Activated CD4-positive, alpha-beta T cell treated with anti-CD3 and anti-CD28 coated beads, Interleukin-2, amount 50 U/mL, for 24 hours (primary cell): ENCODE measurements around the gene RGL2.

ENCODE experiments used
- DNase-seq, 2 donors: peaks; one replicate each; pipeline ENCODE4 v3.0.0-alpha.2; 2020; ENCODE audit warnings: low read depth in 1 of 2, low spot score in 1 of 2

The RGL2 gene

DNA sequence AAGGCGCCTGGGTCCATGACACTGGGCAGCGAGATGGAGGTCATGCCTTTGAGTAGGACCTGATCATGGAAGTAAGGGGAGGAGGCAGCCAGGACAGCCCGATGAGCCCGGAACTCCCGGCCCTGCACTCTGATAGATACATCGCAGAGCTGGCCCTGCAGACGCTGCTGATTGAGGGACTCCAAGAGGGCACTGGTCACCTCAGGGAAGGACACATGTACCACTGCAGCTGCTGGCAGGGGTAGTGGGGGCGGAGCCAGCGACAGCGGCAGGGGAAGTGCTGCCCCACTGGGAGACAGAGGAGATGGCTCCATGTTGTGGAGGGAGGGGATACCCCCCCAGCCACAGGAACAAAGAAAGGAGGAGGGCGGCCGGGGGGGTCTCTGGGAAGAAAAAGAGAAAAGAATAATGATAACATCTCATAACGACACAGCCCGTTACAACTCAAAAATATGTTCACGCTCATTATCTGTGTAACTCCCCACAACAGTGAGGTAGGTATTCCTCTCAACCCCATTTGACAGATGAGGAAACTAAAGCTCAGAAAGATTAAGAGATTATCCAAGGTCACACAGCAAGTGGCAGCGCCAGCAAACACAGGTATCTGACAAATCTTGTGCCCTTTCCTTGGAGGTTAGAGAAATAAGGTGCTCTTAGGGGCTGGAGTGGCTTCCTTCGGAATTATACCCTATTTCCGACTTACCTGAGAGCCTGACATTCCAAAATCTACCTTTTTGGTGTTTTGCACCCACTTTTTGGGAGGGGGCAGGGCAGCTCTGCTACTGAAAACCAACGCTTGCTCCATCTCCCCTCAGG is 18.1 kb upstream of the RGL2 start:
- no peak for DNase-seq

- no peak for DNase-seq
Observed at GRCh38 chr6:33315793-33316602, 17.3 kb upstream of the RGL2 start.

- DNase-seq: no peak
Observed at GRCh38 chr6:33314943-33315792, 16.4 kb upstream of the RGL2 start.

GRCh38 chr6:33314515-33314942 is 15.8 kb upstream of the RGL2 start:
- DNase-seq: peak in 1 of 2 donors; percentile 38

DNA sequence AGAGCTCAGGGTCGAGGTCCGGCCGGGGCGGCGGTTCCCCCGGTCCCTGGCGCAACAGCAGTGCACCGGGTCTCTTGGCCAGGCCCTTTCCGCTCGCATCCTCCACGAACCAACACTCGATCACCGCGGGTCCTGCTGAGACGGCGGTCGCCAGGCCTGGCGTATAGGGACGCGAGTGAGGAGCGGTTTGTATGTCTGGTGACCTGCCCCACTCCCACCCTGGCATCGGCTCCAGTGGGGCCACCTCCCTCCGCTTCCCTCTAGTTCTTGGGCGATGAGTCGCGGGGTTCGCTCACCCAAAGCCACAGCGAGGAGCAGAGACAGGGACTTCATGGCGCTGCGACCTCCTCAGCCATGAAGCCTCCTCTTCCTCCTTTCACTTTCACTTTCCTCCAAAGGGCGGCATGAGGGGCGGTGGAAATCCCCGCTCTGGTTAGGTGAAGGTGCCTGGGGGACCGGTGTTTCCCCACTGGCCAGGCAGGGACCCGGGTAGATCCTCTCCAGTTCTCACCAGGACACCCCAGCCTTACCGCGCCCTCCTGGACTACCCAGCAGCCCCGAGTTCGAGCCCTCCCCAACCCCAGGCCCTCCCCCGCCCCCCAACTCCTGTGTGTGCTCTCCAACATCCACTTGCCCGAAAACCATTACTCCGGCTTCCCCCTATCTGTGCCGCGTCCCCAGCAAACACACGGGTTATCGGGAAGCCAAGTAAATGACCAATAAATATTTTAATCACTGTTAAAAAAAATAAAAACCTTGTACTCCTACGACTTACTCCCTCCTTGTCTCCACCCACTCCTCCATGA is 15.2 kb upstream of the RGL2 start, which contains the start of gene TAPBP:
TSS of gene TAPBP (minus strand) at position 370 of the 806 bp plus-strand sequence. CDS start at position 333, 37 bp downstream.
- peak; percentile 67 to 87 for DNase-seq

DNA sequence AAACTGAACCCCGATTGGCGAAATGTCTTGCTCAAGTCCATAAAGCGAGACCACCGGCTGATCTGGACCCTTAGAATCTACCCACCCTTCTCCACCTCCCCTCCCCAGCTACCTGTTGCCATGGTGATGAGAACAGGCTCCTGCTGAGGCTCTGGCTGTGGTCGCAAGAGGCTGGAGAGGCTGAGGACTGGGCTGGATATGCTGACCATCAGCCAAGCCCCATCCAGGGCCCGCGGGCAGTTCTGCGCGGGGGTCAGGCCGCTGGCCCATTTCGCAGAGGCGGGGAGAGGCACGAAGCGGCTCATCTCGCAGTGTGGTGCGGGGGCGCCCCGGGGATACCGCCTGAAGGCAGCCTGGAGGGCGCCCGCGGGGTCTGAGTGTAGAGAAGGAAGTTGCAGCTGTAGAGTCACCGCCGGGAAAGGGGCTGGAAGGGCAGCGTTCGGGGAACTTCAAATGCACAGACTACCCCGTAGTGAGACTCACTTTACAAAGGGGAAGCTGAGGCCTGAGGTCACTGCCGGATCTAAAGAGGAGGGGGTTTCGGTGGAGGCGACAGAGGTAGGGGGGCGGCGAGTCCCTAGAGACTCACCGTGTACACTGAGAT is 14.5 kb upstream of the RGL2 start:
- peak in 1 of 2 donors; percentile 32 for DNase-seq

DNA sequence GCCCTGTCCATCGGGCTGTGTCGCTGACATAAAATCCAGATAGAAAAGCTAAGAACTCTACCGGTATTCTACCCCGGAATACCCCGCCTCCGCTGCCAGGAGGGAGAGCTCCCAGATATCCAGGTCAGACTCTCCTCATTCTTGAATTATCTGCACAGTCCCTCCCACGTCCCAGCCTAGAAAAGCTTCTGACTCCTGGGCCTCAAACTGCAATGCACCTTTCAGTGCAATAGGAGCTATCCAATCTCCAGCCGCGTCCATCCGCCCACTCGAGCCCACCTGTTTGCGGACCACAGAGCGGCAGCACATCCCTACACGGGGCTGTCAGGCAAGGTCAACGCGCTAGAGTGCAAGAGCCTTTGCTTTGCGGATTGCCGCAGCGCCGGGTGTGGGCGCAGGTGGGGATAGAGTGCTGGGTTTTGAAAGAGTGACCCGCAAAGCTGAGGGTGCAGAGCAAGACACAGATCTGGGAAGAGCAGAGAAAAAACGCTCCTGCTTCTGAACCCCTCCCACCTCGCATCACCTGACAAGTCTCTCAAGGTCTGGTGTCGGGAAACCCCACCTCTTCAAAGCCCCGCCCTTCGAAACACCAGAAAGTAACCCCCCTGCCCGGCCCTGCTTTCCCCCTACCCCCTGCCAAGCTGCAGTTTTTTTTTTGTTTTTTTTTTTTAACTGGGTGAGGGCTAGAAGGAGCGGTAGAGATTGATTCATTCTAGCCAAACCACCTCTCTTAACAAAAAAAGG is 13.8 kb upstream of the RGL2 start:
- peak; percentile 46 to 76 for DNase-seq

- no peak for DNase-seq
Observed at GRCh38 chr6:33306356-33306755, 7.6 kb upstream of the RGL2 start.

DNA sequence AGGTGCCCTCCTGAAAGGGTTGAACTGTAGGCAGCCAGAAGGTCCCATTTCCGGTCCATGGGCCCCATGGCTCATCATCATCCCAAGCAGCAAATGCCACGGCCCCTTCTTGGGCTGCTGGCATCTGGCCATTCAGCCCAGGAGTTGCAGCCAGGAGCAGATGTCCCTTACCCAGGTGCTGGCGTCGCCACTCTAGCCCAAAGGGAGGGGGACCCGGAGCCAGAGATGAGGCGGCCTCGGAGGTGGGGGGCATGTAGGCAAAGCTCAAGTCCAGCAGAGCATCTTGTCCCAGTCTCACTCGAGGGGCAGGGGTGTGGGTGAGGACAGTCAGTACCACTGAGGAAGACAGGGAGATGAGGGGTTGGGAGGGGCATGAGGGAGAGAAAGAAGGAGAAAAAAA is 6.3 kb upstream of the RGL2 start:
- DNase-seq: no peak

DNA sequence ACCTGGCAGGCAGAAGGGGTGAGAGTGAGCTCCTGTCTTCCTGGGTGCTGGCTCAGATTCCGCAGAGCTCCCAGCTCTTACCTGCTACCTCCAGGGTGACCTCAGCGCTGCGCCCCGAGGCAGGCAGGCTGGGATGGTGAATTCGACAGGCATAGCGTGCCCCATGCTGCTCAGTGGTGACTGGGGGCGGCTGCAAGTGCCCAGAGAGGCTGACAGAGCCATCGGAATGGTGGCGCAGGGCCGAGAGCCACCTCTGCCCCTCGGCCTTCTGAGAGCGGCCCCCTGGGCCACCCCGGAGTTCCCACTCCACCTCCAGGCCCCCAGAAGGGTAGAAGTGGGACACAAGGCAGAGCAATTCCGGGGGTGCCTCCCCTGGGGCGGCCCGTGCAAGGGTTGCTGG is 5.5 kb upstream of the RGL2 start:
- DNase-seq: no peak

DNA sequence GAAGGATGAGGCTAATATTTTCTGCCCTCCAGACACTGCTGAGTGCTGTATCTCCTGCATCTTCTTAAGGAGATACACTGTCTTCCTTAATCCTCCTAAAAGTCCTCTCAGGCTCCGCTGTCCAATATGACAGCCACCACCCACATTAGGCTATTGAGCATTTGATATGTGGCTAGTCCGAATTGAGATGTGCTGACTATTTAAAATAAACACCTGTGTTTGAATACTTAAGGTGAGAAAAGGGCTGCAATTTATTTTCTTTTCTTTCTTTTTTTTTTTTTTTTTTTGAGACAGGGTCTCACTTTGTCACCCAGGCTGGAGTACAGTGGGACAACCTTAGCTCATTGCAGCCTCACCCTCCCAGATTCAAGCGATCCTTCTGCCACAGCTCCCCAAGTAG is 3.1 kb upstream of the RGL2 start:
- no peak for DNase-seq

GRCh38 chr6:33299237-33299944 is 649 bp upstream of the RGL2 start:
- peak; percentile 87 to 91 for DNase-seq

DNA sequence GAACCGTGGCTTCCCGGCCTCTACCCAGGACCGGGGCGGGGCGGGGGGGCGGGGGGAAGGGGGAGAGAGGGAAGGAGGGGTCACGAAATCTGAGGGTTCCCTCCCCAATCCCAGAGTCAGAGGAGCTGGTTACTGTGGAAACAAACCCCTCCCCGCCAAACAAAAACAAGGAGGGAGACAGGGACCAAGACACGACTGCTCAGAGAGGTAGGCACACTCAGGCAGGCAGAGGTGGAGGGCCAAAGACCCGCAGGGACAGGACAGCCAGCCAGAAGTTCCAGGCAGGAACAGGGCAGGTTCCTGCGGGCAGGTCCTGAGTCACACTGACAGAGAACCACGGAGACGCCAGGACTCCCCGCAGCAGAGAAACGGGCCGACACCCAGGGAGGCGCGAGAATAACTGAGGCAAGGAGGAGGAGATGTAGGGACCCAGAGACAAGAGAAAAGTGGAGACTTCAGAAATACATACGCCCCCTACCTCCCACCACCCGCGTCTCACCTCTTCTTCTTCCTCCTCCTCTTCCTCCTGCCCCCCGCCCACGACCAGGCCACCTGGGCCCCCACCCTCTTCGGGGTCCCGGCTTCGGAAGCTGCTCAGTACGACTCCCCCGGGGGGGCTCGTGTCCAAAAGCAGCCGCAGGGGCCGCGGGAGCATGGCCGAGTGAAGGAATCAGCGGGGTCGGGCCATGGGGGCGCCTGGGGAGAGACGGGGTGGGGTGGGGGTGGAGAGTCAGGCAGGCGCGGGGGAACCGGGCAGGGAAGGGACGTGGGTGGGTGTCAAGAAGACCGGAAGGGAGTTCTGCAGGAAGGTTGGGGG is 578 bp downstream of the RGL2 start:
- DNase-seq: no peak

- DNase-seq: no peak
Observed at GRCh38 chr6:33297406-33297955, 1.3 kb downstream of the RGL2 start.

- no peak for DNase-seq
Observed at GRCh38 chr6:33296797-33297405, 1.8 kb downstream of the RGL2 start.

- DNase-seq: no peak
Observed at GRCh38 chr6:33295621-33296369, 2.9 kb downstream of the RGL2 start.
